GM23248 (cell line): ENCODE results near the gene GNB1.

ENCODE experiments used
- EZH2 ChIP-seq: fragments of 200-600 bp; sonication (generic); IDR thresholded peaks from 2 replicates; pipeline ENCODE4 v1.6.1; 2018; ENCODE audit warnings: antibody characterized with exemption, mild to moderate bottlenecking; ENCODE audit not compliant: insufficient read depth, poor library complexity, severe bottlenecking
- EZH2phosphoT487 ChIP-seq: fragments of 200-600 bp; sonication (generic); IDR thresholded peaks from 2 replicates; pipeline ENCODE4 v1.6.1; 2018; ENCODE audit warnings: antibody characterized with exemption, moderate library complexity, mild to moderate bottlenecking, low read depth; ENCODE audit not compliant: insufficient read depth

- no peak for TF ChIP-seq EZH2phosphoT487
- TF ChIP-seq EZH2: no peak
Observed at GRCh38 chr1:1778663-1779319, 112.1 kb downstream of the GNB1 start.
